Activated naive CD4-positive, alpha-beta T cell treated with anti-CD3 and anti-CD28 coated beads for 36 hours (primary cell): Measurements from ENCODE around the gene AGMO. TPM values are rescaled to one million over a fixed set of nuclear protein-coding genes. Genes with fewer than 3 reads are reported as not detected.

ENCODE experiments used
- CTCF ChIA-PET: fragments of 350-600 bp; sonication (Branson Sonifier 250); formaldehyde crosslinking; loops from one replicate; lab custom pipeline; 2021; ENCODE audit warnings: antibody characterized with exemption; lab: Charles Lee
- DNase-seq: peaks from one replicate; pipeline ENCODE4 v3.0.0-alpha.2; 2020
- H3K27ac Mint-ChIP-seq: one replicate; pipeline ENCODE4 v1.8.0; 2021; ENCODE audit warnings: mild to moderate bottlenecking, mixed read lengths
- H3K27me3 Mint-ChIP-seq: one replicate; pipeline ENCODE4 v1.8.0; 2021; ENCODE audit warnings: low read depth, mixed read lengths
- H3K36me3 Mint-ChIP-seq: one replicate; pipeline ENCODE4 v1.8.0; 2021; ENCODE audit warnings: low read depth, mixed read lengths
- H3K4me1 Mint-ChIP-seq: one replicate; pipeline ENCODE4 v1.8.0; 2021; ENCODE audit warnings: low read depth, mixed read lengths
- H3K4me3 Mint-ChIP-seq: one replicate; pipeline ENCODE4 v1.8.0; 2021; ENCODE audit warnings: mild to moderate bottlenecking, moderate library complexity, mixed read lengths
- H3K9me3 Mint-ChIP-seq: one replicate; pipeline ENCODE4 v1.8.0; 2021; ENCODE audit warnings: mixed read lengths
- intact Hi-C: fragments of 100-400 bp; cut with micrococcal nuclease; formaldehyde crosslinking; loops from one replicate; pipeline ENCODE4 v1.15.1; 2023
- total RNA-seq, 2 experiments: library from RNA; stranded (reverse); gene quantifications; one replicate each; pipeline ENCODE4 v1.2.3, GENCODE V29; 2021

Gene AGMO
- total RNA-seq, 2 experiments from 2014 or later: not detected

DNA sequence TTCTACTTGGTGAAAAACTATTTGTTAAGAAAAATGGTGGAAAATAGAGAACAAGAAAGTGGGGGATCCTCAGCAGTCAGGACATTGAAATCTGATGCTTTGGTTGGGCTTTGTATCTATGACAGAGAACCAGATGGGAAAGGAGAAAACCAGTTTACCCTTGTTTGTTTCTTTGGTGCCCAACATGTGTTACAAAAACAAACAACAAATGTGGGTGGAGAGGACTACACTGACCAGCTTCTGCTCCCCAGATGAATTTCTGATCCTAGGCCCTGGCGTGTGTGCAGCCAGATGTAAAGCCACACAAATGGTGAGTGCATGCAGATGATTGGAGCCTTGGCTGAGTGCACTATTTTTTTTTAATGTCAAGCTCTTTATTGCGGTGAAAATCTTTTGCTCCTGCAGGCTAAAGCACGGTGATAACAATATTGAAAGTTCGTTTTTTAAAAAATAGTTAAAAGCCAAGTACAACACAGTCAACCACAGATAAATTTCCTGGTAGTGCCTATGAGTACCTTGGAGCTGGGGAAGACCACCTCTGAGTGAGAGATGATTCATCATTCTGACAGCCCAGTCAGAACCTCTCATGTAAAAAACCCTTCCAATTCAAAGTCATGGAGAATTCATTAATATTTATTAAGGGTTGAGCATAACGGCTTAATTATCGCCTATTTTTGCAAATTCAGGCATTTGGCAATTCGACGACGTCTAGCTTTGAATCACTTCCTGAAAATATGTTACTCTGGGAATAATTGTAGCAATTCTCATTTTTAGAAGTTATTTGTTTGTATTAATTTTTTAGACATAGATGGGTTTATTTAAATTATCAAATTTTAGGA is 163.7 kb downstream of the AGMO start:
- DNase-seq: no peak
- intact Hi-C loops: no loop called here
- Mint-ChIP-seq H3K36me3 (no peaks in the 10 kb centered on the region), H3K4me1 (no peaks in the 10 kb centered on the region), H3K27ac (no peak overlapping the region), H3K27me3 (no peaks in the 10 kb centered on the region), H3K4me3 (no peak overlapping the region), H3K9me3 (peaks cover 14% of the 10 kb centered on the region)
- CTCF ChIA-PET: interaction anchor here (0.7 kb wide), 1 partner anchor 23 kb away, joined by 3 read pairs; no protein-coding TSS in a partner anchor

DNA sequence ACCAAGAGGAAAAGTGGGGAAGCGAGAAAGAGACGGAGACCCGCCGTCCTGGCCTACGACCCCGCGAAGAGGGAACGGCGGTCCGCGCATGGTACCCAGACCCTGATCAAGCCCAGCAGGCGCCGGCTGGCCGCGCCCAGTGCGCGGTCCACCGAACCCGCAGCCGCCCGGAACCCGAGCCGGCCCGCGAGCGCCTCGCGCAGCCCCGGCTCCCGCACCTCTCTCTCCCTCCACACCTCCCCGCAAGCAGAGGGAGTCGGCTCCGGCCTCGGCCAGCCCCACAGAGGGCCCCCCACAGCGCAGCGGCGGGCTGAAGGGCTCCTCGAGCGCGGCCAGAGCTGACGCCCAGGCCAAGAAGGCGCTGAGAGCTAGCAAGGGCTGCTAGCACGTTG is 164.7 kb downstream of the AGMO start:
- Mint-ChIP-seq H3K9me3 (peaks cover 14% of the 10 kb centered on the region), H3K36me3 (no peaks in the 10 kb centered on the region), H3K4me1 (no peaks in the 10 kb centered on the region)

DNA sequence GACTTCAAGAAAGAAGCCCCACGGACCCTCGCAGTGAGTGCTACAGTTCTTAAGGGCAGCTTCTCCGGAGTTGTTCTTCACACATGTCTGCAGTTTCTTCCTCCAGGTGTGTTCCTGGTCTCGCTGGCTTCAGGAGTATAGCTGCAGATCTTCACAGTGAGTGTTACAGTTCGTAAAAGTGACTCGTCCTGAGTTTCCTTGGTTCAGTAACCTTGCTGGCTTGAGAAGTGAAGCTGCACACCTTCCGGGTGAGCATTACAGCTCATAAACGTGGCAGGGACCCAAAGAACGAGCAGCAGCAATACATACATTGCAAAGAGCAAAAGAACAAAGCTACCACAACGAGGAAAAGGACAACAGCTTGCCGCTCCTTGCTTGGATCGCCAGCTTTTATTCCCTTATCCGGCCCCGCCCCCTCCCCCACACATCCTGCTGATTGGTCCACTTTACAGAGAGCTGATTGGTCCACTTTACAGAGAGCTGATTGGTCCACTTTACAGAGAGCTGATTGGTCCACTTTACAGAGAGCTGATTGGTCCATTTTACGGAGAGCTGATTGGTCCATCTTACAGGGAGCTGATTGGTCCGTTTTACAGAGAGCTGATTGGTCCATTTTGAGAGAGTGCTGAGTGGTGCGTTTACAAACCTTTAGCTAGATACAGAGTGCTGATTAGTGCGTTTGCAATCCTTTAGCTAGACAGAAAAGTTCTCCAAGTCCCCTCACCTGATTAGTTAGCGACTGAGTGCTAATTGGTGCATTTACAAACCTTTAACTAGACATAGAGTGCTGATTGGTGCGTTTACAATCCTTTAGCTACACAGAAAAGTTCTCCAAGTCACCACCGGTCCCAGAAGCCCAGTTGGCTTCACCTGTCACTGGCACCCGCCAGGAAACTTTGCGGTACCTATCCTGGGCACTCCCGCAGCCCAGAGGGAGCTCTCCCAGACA is 165.3 kb downstream of the AGMO start:
- CTCF ChIA-PET: no interaction called here
- no peak for DNase-seq
- no peaks in the 10 kb centered on the region for H3K27me3 Mint-ChIP-seq
- intact Hi-C loops: no loop called here
- H3K9me3 Mint-ChIP-seq: peaks cover 14% of the 10 kb centered on the region
- no peaks in the 10 kb centered on the region for H3K4me1 Mint-ChIP-seq
- no peak overlapping the region for H3K27ac Mint-ChIP-seq
- no peaks in the 10 kb centered on the region for H3K36me3 Mint-ChIP-seq
- H3K4me3 Mint-ChIP-seq: no peak overlapping the region

More for the DNA sequence above, 164.7 kb downstream of the AGMO start:
- CTCF ChIA-PET: no interaction called here
- Mint-ChIP-seq H3K27ac (no peak overlapping the region), H3K27me3 (no peaks in the 10 kb centered on the region), H3K4me3 (no peak overlapping the region)
- DNase-seq: no peak
- intact Hi-C loops: no loop called here

DNA sequence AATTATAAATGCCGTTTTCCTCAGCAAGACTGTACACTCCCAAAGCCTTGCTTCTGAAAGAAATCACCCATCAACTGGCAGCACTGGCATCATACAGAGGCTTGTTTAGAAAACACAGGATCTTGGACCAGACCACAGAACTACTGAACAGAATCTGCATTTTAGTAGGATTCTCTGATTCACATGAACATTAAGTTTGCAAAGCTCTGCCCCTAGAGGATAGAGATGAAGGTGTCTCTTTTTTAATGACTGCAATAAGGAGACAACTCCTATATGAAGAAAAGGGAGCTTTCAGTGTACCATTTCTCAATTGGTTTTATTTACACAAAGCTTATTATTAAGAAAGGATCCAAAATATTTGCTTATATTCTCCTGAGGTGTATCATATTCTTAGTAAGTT is 172.7 kb downstream of the AGMO start:
- CTCF ChIA-PET: interaction anchor here (0.6 kb wide), 1 partner anchor 434 kb away, joined by 3 read pairs; no protein-coding TSS in a partner anchor
- intact Hi-C loops: no loop called here
- Mint-ChIP-seq H3K4me1 (no peaks in the 10 kb centered on the region), H3K36me3 (no peaks in the 10 kb centered on the region), H3K9me3 (no peaks in the 10 kb centered on the region), H3K27me3 (no peaks in the 10 kb centered on the region), H3K4me3 (no peak overlapping the region), H3K27ac (no peak overlapping the region)
- no peak for DNase-seq

DNA sequence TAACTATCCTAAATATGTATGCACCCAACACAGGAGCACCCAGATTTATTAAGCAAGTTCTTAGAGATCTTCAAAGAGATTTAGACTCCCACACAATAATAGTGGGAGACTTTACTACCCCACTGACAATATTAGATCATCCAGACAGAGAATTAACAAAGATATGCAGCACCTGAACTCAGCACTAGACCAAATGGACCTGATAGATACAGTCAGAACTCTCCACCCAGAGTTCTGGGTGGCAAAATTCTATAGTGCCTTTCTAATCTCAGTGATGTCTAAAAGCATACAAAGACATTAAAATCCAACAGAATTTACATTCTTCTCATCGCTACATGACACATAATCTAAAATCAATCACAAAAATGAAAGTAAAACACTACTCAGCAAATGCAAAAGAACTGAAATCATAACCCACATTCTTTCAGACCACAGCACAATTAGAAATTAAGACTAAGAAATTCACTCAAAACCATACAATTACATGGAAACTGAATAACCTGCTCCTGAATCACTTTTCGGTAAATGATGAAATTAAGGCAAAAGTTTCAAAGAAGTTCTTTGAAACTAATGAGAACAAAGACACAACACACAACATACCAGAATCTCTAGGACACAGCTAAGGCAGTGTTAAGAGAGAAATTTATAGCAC is 183.2 kb downstream of the AGMO start:
- peaks cover 5% of the 10 kb centered on the region for H3K9me3 Mint-ChIP-seq
- CTCF ChIA-PET: interaction anchor here (0.8 kb wide), 1 partner anchor 14 kb away, joined by 3 read pairs; no protein-coding TSS in a partner anchor
- H3K36me3 Mint-ChIP-seq: no peaks in the 10 kb centered on the region

DNA sequence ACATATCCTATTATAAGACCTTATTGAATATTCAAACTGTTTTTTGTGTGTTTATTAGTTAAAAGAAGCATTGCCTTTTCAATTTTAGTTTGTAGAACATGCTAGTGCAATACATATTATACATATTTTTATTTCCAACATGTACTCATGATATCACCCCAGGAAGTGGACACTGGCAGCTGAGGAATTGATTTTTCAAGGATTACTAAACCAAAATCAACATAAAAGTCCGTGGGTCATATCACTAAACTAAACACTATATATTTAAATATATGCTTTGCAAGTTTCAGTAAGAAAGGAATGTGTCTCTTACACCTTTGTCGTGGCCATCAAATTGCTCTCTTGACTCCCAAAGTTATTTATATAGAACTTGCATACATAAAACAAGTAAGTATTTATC is 185.2 kb downstream of the AGMO start:
- no peak overlapping the region for H3K27ac Mint-ChIP-seq
- intact Hi-C loops: no loop called here
- no peaks in the 10 kb centered on the region for H3K36me3 Mint-ChIP-seq
- CTCF ChIA-PET: no interaction called here
- no peaks in the 10 kb centered on the region for H3K4me1 Mint-ChIP-seq
- peaks cover 5% of the 10 kb centered on the region for H3K9me3 Mint-ChIP-seq
- H3K27me3 Mint-ChIP-seq: no peaks in the 10 kb centered on the region
- H3K4me3 Mint-ChIP-seq: no peak overlapping the region
- no peak for DNase-seq

More for the DNA sequence above, 183.2 kb downstream of the AGMO start:
- intact Hi-C loops: no loop called here
- no peak for DNase-seq
- no peak overlapping the region for H3K4me3 Mint-ChIP-seq
- no peaks in the 10 kb centered on the region for H3K4me1 Mint-ChIP-seq
- H3K27ac Mint-ChIP-seq: no peak overlapping the region
- H3K27me3 Mint-ChIP-seq: no peaks in the 10 kb centered on the region

DNA sequence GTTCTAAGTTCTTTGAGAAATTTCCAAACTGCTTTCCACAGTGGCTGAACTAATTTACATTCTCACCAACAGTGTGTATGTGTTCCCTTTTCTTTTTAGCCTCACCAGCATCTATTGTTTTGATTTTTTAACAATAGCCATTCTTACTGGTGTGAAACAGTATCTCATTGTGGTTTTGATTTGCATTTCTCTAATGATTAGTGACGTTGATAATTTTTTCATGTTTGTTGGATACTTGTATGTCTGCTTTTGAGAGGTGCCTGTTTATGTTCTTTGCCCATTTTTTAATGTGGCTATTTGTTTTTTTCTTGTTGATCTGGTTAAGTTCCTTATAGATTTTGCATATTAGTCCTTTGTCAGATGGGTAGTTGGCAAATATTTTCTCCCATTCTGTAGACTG is 191.4 kb downstream of the AGMO start:
- H3K27ac Mint-ChIP-seq: no peak overlapping the region
- no peaks in the 10 kb centered on the region for H3K4me1 Mint-ChIP-seq
- H3K36me3 Mint-ChIP-seq: no peaks in the 10 kb centered on the region
- H3K4me3 Mint-ChIP-seq: no peak overlapping the region
- H3K27me3 Mint-ChIP-seq: no peaks in the 10 kb centered on the region
- DNase-seq: no peak
- intact Hi-C loops: no loop called here
- peaks cover 3% of the 10 kb centered on the region for H3K9me3 Mint-ChIP-seq
- CTCF ChIA-PET: no interaction called here

DNA sequence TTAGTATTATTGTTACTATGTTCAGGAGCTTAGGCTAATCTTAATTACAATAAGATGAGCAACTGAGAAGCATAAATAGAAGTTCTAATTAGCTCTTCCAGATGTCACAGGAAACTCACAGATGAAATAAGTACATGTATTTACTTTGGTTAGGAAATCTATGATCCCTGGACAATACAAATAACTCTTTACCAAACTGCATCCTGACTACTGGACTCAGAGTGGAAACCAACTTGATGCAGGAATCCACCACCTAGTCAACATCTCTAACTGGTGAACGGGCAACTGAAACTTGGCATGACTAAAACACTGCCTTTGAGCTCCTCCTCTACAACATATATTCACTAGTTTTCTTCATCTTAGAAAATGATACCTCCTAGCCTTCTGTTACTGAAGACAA is 193.2 kb downstream of the AGMO start:
- no peak for DNase-seq
- Mint-ChIP-seq H3K36me3 (no peaks in the 10 kb centered on the region), H3K9me3 (peaks cover 5% of the 10 kb centered on the region), H3K27ac (no peak overlapping the region), H3K4me1 (no peaks in the 10 kb centered on the region), H3K4me3 (no peak overlapping the region), H3K27me3 (no peaks in the 10 kb centered on the region)
- CTCF ChIA-PET: no interaction called here
- intact Hi-C loops: no loop called here

DNA sequence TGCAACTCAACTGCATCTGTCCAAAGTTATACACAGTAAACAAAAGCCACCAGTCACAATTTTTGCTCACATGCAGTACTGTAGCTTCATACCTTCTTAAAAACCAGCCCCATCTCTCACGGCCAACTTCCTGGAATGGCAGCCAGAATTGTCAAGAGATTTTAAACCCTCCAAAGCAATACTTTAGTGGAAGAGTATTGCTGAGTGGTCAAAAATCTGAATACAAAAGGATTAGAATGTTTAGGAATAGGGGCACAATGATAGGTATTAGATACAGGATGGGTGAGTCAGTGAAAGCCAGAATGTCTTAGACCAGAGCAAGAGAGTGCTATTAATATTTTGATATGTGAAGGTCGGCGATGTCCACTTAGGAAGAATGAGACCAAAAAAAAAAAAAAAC is 193.9 kb downstream of the AGMO start:
- Mint-ChIP-seq H3K4me3 (no peak overlapping the region), H3K4me1 (no peaks in the 10 kb centered on the region), H3K9me3 (peaks cover 6% of the 10 kb centered on the region), H3K27me3 (no peaks in the 10 kb centered on the region), H3K36me3 (no peaks in the 10 kb centered on the region), H3K27ac (no peak overlapping the region)
- intact Hi-C loops: no loop called here
- CTCF ChIA-PET: no interaction called here
- DNase-seq: no peak

DNA sequence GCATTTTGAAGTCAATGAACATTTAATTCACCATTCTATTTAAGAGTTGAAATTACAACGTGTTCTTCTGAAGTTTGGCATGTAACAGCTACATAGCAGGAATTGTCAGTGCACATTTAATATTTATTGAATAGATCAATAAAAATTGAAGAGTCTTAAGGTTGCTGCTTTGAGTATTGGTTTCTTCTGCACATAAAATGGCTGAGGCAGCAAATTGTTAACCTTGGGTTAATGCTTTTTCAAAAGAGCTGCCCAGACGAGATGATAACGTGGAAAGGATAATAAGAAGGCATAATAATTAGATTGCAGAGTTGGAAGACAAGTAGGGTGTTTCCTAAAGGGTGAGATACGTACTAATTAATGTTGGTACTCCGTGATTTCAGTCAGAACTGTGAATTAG is 203.7 kb downstream of the AGMO start:
- H3K36me3 Mint-ChIP-seq: no peaks in the 10 kb centered on the region
- H3K4me3 Mint-ChIP-seq: no peak overlapping the region
- H3K27ac Mint-ChIP-seq: no peak overlapping the region
- H3K27me3 Mint-ChIP-seq: no peaks in the 10 kb centered on the region
- CTCF ChIA-PET: no interaction called here
- intact Hi-C loops: no loop called here
- DNase-seq: no peak
- no peaks in the 10 kb centered on the region for H3K4me1 Mint-ChIP-seq
- H3K9me3 Mint-ChIP-seq: no peaks in the 10 kb centered on the region

DNA sequence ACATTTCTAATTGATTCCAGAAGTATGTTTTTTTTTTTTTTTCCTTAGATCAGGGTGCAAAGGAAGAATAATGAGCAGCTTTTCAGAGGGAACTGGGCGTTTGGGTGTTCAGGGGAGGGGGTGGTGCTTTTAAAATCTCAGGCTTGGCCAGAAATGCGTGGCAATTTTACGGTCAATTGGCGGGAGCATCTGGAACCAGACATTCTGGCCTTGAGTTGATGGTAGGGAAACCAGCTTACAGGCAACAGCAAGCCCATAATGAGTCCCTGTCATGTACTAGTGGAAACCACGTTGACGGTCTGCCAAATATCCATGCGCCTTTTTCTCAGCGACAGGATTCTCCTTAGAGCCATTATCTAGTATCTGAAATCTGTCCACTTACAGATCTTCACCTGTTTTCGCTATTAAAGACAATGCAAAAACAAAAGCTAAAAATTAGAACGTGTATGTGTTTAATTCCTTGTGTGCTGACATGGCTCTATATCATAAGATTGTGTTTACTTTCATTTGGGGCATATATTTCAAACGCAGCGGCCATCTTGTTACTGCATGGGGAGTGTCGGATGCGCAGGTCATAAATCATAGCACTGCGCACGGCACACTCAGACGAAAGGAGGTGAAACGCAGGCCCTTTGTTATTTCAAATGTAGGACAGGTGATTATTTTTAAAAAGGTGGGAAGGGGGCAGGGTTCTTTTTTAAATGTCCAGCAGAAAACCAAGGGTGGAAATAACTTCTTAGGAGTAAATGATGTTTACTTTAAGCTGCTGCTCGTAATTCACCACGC is 209.2 kb downstream of the AGMO start:
- no peaks in the 10 kb centered on the region for H3K9me3 Mint-ChIP-seq
- no peak overlapping the region for H3K27ac Mint-ChIP-seq
- no peaks in the 10 kb centered on the region for H3K27me3 Mint-ChIP-seq
- no peak overlapping the region for H3K4me3 Mint-ChIP-seq
- DNase-seq: no peak
- H3K36me3 Mint-ChIP-seq: no peaks in the 10 kb centered on the region
- intact Hi-C loops: no loop called here
- no peaks in the 10 kb centered on the region for H3K4me1 Mint-ChIP-seq
- CTCF ChIA-PET: interaction anchor here (0.7 kb wide), 1 partner anchor 24 kb away, joined by 4 read pairs; no protein-coding TSS in a partner anchor
